GOT3 (cell line): ENCODE measurements around the gene PCSK9.

Source experiments
- DNase-seq: peaks from one replicate; lab custom pipeline; 2025; ENCODE audit warnings: mixed read lengths; lab: John Stamatoyannopoulos, UW

The PCSK9 gene

DNA sequence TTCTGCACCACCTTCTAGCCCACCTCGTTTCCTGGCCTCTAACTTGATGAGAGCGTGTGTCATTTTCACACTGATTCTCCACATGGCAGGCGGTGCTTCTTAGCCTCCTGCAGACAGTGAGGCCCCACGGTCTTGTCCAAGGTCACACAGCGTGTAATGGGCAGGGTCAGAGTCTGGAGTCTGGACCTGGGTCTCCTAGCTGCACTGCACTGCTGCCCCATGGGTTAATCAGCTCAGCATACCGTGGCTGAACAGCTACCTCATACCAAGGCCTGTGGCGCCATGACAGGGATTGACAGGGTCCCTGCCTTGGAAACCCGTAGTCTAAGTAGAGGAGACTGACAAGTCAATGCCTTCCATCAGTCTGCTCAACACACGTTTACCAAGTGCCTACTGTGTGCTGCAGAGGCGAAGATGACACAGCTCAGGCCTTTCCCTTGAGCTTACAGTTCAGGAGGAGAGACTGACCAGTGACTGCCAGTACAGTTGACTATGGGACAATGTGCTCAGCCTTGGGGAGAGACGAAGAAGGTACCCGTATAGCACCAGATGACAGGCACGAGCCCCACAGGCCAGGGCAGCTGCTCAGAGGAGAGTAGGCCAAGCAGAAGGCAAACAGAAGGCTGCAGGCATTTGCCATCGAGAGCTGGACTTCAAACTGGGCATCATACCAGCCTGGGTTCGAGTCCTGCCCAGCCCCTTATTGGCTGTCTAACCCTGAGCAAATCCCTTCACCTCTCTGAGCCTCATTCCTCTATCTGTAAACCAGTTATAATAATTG lies 5.5 kb downstream of the PCSK9 start:
- no peak for DNase-seq

DNA sequence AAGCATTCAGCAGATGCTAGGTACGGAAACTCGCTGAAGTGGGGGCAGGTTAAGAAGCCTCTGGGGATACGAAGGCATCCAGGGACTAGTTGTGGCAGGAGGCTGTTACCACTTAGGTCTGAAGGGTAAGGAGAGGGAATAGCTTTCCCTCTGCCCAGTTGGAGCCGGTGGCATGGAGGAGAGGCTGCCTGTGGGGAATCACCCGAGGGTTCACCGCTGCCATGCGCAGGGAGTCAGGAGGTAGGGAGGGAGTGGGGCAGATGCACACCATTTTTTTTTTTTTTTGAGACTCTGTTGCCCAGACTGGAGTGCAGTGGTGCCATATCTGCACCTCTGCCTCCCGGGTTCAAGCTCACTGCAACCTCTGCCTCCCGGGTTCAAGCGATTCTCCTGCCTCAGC lies 6.1 kb downstream of the PCSK9 start:
- DNase-seq, result no peak

DNA sequence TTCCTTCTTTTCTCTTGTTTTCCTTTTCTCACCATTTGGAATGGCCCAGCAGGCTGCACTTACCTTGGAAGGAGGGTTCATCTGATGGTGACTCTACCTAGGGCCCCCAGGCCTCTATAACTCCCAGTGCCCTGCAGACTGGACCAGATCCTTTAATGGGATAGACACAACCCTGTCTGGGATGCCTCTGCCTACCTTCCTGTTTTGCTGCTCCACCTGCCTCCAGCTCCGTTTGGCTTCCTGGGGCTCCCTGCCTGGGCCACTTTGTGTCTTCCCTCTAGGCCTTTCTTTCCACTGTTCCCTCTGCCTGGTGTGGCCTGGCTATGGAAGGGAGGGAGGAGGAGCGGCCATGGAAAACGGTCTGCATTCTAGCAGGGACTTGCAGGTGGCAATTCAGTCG lies 7.5 kb downstream of the PCSK9 start:
- DNase-seq, result no peak

DNA sequence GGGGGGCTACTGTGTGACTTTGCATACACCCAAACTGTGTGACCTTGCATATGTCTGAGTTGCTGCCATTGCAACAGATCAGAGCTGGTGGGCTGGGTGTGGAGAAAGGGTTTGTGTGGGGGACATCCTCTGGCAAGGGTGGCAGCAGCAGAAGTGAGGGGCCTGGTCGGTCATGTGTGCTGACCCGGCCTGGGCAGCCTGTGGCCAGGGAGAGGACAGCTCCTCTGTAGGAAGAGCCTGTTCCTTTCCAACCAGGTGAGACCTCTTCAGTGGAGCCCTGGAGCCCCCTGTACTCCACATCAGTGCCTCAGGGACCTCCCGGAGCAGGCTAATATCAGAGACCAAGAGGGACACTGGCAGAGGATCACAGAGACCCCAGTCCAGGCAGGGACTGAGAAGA lies 8.3 kb downstream of the PCSK9 start:
- no peak for DNase-seq

DNA sequence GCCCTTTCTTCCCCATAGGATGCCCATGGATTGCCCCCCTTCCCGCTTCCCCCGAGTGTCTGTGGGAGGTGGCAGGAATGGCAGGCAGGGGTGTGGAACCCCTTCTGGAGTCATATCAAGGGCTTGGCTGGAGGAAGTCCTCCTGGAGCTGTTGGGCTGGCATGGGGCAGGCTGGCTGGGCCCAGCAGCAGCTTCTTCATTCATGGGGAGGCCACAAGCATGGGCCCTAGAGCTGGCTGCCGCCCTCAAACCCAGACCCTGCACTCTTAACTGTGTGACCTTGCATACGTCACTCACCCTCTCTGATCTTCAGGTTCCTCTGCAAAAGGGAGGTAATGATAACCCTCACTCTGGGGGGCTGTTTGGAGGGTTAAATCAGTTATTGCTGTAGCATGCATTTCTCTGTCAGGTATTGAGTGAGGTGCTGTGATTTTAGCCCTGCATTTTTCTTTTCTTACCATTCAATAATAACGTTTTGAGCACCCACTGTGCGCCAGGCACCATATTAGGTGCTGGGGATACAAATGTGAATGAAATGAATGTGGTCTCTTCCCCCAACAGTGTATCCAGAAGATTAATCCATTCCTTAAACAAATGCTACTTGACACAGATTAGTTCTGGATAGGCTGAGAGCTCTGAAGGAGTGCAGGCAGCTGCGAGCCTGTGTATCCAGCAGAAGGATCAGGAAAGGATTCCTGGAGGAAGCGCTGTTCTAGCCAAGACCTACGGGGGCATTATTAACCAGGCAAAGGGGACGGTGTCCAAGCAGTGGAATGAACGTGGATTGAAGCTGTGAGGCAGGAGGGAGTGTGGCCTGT lies 9.3 kb downstream of the PCSK9 start:
- DNase-seq, result no peak

DNA sequence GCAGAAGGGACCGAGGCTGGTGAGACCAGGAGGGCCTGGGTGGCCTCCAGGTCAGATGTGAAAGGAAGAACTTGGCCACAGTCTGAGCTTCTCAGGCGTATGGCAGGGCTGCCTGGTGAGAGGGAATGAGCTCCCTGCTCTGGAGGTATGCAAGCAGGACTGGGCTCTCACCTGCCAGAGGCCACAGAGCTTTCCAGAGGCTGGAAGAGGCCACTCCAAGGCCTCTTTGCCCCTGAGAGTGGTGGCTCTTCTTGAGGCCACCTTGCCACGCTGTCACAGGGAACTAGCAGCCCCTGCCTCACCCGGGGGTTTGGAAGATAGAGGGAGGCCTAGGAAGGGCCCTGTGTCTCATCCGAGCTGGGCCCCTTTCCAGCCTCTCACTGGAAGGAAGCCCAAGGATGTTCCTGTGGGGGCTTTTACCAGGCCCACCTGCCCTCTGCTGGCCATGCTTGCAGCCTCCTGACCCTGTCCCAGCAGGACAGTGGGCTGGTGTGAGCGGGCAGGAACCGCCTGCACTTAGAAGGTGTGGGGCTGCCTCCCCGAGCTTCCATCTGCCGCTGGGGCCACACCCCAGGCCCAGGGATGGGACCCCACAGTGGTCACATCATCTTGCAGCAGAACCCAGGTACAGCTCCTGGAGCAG lies 10.0 kb downstream of the PCSK9 start:
- DNase-seq, result no peak

DNA sequence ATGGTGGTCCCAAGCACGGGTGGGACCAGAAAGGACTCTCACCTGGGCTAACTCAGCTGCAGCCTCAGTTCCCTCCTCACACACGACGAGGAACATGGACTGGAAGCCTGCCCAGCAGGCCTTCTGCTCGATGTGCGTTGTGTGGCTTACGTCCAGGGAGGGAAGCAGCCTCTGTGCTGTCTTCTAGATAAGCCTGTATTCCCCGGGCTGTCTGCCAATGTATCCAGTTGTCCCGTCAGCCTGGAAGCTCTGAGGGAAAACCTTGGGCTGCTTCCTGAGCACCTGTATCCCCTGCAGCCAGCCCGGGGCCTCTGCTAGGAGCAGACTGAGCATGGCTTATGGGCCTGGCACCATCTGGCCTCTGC lies 10.5 kb downstream of the PCSK9 start:
- DNase-seq, result no peak

DNA sequence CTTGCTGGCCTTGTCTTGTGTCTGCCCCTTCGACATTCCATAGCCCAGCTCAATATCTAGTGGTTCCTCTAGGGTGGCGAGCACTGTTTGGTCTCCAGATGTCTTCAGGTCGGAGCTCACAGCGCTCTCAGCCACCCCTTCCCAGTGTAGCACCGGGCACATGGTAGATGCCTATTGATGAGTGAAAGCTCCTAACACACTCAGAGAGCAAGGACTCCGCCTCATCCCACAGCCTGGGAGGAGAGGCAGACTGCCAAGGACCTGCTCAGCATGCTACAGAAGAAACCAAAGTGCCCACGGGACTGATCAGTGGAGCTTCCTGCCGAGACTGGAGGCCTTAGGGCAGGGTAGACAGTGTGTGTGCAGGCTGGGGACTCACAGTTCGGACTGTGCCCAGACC lies 10.9 kb downstream of the PCSK9 start:
- no peak for DNase-seq

DNA sequence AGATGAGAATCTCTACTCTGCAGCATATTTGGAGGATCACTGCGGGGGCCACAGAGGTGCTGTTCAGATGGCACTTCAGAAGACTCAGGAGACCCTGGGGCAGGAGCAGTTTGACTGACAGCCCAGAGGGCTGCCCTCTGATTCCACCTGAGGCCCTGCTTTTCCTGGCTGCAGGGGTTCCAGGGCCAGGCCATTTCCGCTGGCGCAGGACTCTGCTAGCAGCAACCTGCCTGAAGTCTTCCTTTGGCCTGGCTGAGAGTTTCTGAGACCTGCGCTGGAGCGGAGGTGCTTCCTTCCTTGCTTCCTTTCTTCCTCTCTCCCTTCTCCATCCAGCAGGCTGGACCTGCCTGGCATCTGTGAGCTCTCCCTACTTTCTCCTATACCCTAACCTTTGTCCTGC lies 11.8 kb downstream of the PCSK9 start:
- DNase-seq, result no peak

DNA sequence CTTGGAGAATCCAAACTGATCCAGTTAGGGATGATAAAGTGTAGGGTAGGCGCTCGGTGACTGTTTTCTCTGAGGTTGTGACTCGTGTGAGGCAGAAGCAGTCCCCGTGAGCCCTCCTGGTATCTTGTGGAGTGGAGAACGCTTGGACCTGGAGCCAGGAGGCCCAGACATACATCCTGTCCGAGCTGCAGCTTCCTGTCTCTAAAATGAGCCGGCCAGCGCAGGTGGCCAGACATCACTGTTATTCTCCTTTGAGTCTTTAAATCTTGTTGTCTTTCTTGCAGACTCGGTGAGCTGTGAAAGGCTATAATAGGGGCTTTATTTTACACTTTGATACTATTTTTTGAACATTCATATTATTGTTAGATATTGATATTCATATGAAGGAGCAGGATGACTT lies 12.3 kb downstream of the PCSK9 start:
- no peak for DNase-seq

DNA sequence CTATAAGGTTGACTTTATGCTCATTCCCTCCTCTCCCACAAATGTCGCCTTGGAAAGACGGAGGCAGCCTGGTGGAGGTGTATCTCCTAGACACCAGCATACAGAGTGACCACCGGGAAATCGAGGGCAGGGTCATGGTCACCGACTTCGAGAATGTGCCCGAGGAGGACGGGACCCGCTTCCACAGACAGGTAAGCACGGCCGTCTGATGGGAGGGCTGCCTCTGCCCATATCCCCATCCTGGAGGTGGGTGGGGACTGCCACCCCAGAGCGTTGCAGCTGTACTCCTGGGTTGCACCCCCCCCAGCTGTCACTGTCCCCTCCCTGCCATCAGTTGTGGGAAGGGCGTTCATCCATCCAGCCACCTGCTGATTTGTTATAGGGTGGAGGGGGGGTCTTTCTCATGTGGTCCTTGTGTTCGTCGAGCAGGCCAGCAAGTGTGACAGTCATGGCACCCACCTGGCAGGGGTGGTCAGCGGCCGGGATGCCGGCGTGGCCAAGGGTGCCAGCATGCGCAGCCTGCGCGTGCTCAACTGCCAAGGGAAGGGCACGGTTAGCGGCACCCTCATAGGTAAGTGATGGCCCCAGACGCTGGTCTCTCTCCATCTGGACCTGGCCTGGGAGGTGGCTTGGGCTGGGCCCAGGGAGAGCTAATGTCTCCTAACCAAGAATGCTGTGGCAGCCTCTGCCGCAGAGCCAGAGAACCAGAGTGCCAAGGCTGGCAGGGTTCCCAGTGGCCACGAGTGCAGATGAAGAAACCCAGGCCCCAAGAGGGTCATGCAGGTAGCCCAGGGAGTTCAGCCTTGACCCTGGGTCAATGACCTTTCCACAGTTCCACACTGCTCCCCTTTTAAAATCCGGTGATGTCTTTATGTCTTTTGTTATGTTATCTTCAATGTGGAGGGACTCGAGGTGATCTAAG lies 13.1 kb downstream of the PCSK9 start:
- DNase-seq, result no peak

DNA sequence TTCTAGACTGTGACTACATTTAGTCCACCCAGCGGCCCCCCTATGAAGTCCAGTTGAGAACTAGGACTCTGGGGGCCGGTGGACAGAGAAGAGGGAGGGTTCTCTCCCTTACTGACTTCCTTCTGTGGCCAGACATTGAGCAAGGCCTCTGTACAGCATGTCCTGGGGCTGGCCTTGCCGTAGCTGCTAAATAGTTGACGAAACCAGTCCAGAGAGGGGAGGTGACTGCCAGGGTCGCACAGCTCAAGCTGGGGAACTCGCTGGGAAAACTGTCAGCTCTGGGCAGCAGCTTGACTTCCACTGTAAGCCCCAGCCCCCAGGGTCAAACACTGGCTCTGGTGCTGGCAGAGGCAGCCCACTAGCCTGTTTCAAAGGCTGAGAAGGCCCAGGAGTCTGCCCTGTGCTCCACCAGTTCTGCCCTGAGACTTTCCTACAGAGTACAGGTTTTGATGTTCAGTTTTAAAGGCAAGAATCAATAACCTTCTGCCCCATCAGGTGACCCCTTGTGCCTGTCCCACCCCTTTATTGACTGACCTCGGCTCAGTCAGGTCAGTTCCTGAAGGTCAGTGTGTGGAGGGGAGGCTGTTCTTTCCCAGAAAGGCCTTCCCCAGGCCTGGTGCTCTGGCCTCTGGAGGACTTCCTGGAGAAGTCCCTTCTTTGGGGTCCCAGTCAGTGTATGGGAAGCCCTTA lies 14.1 kb downstream of the PCSK9 start:
- no peak for DNase-seq

DNA sequence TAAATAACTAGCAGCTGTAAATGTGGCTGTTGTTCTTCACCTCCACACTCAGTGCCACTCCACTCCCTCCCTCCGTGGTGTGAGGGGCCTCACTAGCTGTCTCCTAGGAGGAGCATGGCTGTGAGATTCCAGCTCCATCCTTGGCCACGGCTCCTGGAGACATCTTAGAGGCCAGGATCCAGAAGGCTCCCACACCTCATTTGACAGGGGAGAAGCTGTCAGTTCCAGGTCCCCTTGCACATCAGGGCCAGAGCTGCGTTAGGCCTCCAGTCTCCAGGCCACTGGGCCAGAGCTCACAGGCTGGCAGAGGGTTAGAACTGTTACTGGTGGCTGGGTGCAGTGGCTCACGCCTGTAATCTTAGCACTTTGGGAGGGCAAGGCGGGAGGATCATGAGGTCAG lies 15.0 kb downstream of the PCSK9 start:
- DNase-seq, result no peak

DNA sequence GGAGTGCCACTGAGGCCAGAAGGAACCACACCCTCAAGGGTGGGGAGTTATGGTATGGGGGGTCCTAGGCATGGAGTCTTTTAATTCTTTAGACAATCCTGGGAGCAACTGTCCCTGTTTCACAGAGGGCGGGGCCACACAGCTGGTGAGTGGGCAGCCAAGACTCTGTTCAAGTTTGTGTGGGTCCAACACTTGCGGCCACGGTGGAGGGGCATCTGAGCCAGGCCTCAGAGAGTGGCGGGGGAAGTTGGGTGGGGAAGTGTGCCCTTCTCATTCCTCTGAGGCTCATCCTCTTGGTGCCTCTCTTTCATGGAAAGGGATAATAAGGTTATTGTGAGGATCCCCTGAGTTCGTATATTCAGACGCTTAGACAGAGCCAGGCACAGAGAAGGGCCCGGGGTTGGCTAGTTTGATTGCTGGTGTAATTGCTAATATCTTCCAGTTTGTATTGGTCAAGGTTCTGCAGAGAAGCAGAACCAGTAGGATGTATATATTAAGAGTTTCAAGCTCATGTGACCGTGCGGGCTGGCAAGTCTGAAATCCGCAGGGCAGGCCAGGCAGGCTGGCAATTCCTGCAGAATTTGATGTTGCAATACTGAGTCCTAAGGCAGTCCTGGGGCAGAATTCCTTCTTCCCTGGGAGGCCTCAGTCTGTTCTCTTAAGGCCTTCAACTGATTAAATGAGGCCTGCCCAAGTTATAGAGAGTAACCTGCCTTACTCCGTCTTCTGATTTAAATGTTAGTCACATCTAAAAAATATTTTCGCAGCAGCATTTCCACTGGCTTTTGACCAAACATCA lies 15.9 kb downstream of the PCSK9 start:
- DNase-seq, result no peak

DNA sequence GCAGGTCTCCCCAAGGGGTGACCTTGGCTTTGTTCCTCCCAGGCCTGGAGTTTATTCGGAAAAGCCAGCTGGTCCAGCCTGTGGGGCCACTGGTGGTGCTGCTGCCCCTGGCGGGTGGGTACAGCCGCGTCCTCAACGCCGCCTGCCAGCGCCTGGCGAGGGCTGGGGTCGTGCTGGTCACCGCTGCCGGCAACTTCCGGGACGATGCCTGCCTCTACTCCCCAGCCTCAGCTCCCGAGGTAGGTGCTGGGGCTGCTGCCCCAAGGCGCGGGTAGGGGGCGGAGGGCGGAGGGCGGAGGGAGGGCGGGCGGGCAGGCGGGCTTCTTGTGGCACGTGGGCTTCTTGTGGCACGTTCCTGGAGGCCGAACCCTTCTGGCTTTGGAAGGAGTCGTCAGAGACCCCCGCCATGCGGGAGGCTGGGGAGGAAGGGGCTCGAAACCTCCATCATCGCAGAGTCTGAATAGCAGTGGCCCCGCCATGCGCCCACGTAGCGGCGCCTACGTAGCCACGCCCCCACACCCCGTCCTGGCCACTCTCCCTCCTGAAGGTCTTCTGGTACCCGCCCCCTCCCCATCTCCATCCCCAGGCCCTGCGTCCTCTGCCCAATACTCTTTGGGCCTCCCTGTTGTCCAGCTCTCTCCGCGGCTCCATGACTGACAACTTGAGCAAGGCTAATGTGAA lies 16.7 kb downstream of the PCSK9 start:
- no peak for DNase-seq

DNA sequence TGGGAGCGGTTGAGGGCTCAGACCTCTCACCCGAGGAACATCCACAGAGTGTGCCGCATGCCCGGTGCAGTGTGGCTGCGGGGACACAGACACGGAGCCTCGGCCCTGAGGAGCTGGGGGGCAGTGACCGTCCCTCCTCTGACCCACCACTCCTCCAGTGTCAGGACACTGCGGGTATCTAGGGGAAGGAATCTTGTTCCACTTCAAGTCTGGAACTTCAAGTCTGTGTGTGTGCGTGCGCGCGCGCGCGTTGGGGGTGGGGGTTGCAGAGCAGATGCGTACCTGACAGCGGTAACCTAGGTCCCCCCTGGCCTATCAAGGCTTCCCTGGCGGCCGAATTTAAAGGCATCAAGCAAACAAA lies 17.3 kb downstream of the PCSK9 start:
- DNase-seq, result no peak

DNA sequence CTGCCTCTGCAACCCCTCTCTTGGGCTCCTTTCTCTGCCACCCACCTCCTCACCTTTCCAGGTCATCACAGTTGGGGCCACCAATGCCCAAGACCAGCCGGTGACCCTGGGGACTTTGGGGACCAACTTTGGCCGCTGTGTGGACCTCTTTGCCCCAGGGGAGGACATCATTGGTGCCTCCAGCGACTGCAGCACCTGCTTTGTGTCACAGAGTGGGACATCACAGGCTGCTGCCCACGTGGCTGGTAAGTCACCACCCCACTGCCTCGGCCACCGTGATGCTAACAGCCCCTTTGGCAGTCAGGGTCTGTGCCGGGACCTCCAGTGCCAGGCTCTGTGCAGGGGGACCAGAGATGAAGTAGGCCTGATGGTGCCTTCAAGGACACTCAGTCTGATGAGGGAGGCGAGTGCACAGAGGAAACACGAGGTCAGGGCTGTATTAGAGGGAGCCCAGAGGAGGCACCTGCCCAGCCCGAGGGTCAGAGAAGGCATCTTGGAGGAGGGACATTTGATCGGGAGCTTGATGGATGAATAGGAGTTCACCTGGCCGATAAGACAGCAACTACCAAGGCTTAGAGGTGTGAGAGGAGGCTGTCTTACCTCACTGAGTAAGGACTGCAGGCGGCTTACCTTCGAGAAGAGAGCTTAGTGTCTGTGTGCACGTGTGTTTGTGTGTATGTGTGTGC lies 18.1 kb downstream of the PCSK9 start:
- DNase-seq, result no peak

DNA sequence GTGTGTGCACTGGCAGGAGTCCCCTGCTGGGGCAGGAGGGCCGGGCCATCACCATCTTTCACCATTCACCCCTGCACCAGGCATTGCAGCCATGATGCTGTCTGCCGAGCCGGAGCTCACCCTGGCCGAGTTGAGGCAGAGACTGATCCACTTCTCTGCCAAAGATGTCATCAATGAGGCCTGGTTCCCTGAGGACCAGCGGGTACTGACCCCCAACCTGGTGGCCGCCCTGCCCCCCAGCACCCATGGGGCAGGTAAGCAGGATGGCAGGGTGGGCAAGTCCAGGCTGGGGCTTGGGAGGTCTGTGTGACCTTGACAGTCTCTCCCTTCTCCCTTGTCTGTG lies 18.6 kb downstream of the PCSK9 start:
- DNase-seq, result no peak

DNA sequence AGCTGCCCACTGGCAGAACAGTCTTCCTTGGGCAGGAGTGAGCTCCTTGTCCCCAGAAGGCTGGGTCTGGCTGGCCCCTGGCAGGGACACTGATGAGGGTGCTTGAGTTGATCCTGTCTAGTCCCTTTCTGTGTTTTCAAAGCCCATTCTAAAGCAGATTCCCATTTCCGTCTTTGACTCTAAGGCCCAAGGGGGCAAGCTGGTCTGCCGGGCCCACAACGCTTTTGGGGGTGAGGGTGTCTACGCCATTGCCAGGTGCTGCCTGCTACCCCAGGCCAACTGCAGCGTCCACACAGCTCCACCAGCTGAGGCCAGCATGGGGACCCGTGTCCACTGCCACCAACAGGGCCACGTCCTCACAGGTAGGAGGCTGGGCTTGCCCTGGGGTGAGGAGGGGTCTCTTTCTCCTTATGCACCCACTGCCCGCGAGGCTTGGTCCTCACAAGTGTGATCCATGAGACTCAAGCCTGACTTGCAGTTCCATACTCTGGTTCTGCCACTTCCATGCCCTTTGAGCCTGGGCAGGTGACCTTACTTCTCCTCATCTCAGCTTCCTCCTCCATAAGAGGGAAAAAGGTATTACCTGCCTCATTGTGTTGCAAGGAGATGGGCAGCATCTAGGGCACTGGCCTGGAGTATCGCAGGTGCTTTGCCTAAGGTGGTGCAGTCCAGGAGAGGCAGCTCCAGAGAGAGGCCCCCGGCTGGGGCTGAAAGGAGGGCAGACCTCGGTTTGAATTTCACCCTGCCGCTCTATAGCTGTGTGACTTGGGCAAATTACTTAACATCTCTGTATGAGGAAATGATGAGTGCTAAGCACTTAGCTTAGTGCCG lies 20.2 kb downstream of the PCSK9 start:
- no peak for DNase-seq
